Esophagus squamous epithelium (tissue), 4 donors: ENCODE data around the gene ZNF76.

Experiments
- CTCF ChIP-seq, 6 experiments: fragments of 450-650 bp in 4 of 6; fragments of 200-600 bp in 2 of 6; sonication (generic) in 2 of 6; IDR thresholded peaks; one replicate each; pipeline ENCODE4 v1.5.1; 2016 to 2019; ENCODE audit warnings: antibody characterized with exemption in 6 of 6, mild to moderate bottlenecking in 4 of 6, moderate library complexity in 4 of 6
- POLR2A ChIP-seq, 4 donors: fragments of 450-650 bp; IDR thresholded peaks; one replicate each; pipeline ENCODE4 v1.6.1; 2017; ENCODE audit warnings: antibody characterized with exemption in 4 of 4, mild to moderate bottlenecking in 4 of 4, moderate library complexity in 3 of 4

GRCh38 chr6:35320031-35320410 is 60.5 kb downstream of the ZNF76 start:
- TF ChIP-seq CTCF (IDR thresholded peaks at IDR 0.05) (no peak), POLR2A (IDR thresholded peaks at IDR 0.05) (no peak)
